GM11168 (cell line): Measurements from ENCODE around the gene MOB3B.

ENCODE experiments used
- in situ Hi-C: fragments of 300-500 bp; cut with MboI; formaldehyde crosslinking; loops from one replicate; pipeline ENCODE4 v1.12.0; 2022; ENCODE audit warnings: low sequenced_read_pairs; ENCODE audit not compliant: unreplicated experiment

Gene MOB3B

DNA sequence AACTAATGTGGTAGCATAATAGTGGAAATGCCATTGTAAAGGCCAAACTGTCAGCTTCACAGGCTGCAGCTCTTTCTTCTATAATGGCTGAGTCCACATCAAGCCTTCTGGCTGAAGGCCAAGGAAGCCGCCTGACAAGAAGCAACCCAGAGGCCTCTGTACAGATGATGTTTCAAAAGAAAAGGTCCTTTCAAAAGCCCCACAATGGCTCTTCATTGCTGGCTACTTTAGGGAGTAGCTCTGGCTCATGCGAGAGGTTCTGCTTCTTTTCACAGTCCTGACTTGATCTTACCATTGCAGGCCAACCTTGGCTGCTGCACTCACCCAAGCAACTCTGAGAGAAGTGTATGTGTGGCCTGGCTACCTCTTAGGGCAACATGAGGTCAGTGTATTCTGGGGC, 178.2 kb downstream of the MOB3B start:
- in situ Hi-C loops: no loop called here

DNA sequence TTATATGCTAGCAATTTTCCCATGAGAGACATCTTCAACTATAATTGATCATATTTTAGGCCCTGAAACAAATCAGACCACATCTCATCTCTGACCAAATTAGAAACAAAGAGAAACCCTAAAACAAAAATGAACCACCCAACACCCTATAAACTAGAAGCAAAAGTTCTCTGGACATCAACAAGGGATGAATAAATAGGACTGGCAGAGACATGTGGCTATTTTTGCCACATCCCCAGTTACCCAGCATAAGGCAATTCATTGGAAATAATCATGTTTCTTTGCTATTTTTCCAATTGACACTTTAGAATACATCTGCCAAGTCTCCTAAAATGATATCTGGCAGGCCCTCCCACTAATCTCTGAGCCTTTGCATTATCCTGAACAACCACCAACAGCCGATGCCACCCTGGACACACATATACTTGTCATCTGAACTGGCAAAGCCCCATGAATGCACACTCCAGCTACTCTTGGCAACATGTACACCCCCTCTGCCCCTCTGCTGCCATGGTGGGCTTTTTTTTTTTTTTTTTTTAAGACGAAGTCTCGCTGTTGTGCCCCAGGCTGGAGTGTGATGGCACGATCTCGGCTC, 179.1 kb downstream of the MOB3B start:
- in situ Hi-C loops: no loop called here

DNA sequence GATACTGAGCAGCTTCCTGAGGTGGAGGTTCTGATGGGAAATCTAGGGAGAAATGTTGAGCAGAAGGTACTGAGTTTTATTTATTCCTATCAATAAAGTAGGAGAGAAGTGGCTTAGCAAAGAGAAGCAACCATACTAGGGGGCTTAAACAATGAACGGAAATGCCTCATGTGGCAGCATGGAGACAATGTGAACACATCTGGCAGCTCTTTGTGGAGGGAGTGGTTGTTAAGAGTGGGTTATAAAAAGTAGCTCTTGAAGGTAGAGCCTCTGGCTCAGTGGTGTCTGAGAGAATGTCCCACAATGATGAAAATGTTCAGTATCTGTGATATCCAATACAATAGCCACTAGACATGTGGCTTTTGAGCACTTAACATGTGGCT, 179.9 kb downstream of the MOB3B start:
- in situ Hi-C loops: no loop called here

DNA sequence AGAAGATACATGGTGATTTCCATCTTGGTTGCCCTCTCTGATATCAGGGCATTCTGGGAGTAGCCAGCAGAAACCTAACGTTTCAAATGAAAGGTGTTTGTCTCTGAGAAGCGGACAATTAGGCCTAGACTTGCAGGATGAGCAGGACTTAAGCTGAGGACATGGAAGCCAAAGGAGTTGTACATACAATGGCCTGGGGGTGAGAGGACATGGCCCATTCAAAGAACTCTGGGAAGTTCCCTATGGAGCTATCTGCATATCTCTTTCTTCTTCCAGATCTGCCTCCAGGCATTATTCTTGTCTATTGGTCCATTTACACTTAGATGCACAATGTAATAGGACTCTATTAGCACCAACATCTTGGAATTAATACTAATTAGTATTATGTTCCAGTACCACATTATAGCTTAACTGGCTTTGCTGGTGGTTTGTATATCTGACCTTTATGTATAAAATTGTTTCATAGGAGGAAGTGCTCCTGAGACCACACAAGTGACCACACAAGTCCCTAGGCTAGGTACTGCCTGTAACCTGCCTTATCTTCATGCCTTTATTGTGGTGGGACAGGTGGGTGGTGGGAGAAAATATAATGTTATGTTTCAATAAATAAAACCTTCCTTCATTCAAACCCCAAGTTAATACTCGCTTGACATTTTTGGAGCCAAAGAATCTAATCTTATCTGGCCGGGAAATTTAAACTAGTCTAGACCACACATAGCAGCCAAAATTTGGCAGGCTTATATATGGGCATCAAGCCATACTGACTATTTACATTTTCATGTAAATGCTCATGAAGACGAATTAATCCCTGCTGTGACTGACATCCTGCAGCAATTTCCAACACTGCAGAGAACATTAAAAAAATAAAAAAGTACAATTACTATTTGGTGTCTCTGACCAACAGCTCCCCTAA, 180.6 kb downstream of the MOB3B start:
- in situ Hi-C loops: no loop called here

DNA sequence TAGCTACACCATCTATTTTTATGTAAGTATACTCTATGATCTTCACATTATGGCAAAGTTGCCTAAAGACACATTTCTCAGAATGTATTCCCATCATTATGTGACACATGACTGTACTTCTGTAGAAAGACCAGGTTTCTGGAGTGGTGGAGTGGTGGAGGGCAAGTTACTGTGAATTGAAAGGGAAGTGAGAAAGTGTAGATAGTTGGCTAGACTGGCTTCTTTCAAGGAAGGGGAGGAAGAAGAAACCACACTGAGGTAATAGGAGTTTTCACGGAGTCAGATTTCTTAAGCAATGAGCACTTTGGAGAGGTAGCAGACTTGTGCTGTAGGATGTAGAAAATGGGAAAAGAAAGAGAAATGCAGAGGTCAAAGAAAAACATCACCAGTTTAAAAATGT, 181.7 kb downstream of the MOB3B start:
- in situ Hi-C loops: no loop called here

DNA sequence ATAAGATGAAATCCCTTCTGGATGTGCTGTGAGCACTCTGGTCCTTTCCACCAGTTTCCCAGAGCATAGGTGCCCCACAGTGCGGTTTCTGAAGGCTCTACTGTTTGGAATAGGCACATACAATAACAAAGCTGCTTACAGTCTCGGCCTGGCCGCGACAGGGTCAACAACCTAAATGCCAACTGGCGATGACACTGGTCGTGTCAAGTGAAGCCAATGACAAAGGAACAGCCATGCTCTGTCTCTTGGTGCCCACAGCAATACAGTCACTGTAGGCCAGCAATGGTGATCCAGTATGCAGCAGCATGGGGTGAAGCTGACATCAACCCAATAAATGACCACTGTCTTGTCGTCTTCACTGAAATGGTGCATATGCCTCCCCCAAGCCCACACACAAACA, 184.8 kb downstream of the MOB3B start:
- in situ Hi-C loops: no loop called here

DNA sequence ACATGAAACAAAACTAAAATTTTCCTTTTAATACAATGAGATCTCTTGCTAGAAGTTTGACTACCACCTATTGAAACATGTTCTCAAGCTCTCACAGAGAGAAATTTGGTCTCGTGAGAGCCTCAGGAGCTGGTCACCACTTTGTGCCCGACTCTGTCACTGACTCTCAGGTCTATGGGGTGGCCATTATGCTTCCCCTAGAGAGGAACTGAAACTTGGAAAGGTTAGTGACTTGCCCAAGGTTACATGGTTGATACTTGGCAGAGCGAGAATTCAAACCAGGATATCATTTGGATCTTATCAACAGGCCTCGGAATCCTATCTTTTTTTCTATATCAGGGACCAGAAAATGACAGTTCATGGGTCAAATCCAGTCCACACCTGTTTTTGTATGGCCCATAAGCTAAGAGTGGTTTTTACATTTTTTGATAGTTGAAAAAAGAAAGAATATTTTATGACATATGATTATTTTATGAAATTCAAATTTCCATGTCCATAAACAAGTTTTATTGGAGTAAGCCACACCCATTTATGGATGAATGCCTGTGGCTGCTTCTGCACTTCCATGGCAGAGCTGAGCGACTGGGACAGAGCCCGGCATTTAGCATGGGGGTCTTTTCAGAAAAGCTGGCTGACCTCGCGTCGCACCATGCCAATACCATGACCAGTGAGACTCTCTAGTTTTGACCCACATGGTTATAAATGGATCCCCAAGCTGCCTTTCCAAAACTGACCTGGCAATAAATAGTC, 187.9 kb downstream of the MOB3B start:
- in situ Hi-C loops: no loop called here

DNA sequence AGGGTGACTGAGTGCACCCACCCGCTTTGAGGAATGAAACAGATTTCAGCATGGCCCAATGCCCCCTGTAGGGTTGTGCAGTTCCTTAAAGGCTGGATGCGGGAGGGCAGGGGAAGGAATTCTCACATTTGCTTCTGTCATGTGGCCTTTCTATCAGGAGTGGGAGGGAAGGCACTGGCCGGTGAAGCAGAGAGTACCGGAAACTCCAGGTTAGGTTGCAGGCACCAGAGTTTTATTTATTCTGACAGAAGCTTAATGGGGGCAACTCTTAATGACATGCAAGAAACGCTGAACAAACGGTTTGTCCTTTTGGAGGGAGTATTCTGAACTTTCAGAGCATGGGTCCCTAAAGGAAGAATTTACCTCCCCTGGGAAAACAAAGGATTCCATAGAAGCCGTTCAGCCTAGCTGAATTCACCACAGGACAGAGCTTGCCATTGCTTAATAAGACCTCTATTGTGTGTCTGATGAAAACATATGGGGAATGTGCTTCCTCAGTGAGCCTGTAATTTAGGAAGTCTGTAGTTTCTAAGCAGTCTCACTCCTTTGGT, 188.6 kb downstream of the MOB3B start:
- in situ Hi-C loops: no loop called here

DNA sequence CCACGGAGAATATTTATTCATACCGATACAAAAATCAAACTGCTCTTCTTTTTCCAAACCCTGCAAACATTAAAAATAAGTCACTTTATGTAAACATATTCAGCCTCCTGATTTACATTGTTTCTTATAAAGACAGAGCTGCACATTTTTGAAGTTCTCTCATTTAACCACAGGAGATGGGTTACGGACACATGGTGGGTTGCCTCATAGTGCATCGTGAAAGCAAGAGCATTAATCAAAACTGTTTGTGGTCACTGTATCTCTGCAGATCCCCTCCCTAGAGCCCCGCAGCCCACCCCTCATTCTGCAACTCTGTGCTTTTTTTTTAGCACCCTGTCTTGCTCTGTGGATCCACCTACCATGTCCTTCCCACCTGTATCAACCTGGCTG, 189.3 kb downstream of the MOB3B start:
- in situ Hi-C loops: no loop called here

DNA sequence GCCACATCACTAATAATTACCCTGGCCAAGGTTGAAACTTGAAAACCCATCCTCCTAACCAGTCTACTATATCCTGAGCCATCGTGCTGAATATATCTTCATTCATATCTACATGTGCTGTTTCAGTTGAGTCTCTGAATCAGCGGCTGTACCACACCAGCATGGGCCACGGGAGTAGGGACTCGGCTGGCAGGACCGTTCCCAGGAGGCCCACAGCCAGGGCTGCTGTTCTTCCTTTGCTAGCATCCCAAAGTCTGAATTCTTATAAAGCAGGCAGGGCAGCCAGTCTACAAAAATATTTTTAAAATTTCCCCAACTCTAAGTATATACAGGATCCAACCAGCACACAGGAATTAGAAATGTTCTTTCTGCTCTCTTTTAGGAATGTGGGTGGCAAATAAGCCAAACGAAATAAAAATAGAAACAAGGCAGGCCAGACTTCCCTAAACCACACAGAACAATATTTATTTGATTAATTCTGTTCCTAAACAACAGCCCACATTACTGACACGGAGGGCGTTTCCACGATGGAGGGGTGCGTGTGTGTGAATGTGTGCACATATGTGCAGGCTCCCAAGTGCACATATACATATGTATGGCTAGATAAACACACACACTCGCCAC, 189.8 kb downstream of the MOB3B start:
- in situ Hi-C loops: no loop called here

DNA sequence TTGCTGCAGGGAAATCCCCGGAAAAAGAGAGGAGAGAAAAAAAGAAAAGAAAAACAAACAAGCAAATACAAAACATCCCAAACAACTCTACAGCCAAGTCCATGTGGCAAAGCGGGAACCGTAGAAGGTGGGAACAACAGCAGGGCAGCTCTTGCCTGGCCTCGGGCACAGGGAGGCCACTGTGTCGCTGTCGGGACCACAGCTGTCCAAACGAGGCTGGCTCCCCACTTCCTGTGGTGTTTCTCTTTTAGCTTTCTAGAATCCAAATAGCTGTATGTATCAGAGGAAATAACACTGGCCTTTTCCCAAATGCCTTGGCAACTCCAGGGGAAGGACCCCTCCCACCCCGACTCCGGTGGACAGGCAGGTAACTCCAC, 191.1 kb downstream of the MOB3B start:
- in situ Hi-C loops: no loop called here

DNA sequence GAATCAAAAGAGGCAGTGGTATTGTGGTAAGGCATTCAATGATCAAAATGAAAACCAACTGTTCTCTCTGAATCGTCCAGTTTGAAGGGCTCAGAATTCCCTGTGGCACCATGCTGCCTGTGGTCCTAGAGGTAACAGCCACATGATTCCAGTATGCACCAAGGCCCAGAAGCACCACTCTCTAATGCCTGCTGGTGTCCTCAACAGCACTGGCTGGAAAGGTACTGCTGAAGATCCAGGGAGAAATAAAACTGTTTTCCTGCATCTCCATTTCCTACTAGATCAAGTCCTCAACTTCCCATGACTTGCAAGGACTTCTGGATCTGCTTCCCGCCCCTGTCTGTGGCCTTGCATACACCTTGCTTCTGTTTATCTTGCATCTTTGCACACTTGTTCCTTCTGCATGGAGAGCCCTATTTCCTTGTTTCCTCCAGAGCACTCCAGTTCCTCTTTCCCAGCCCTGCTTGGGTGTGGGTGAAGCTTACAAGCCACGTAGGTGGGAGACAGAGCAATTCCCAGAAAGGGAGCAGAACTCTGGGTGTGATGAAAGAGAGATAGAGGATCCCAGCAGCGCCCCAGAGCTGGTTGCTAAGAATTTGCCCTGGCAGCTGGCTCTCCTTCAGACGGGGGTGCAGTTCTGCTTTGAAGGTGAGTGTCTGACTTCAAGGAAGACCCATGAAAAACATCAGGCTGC, 191.6 kb downstream of the MOB3B start:
- in situ Hi-C loops: no loop called here

DNA sequence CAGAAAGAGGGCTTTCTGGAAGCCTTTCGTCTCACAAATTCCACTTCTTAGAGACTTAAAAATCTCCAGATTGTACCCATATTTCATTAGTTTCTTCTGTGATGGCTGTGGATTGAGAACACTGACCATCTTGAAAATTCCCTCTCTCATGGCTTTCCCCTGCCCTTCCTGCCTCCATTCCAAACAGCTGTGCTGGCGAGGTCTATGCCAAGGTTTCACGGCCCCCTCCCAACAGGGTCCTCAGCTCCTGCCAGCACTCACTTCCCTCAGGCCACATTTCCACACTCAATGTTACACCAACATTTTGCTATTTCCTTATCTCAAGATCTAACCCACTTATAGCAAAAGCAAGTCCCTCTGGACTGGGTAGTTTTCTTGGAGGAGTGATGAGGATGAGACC, 192.4 kb downstream of the MOB3B start:
- in situ Hi-C loops: no loop called here

DNA sequence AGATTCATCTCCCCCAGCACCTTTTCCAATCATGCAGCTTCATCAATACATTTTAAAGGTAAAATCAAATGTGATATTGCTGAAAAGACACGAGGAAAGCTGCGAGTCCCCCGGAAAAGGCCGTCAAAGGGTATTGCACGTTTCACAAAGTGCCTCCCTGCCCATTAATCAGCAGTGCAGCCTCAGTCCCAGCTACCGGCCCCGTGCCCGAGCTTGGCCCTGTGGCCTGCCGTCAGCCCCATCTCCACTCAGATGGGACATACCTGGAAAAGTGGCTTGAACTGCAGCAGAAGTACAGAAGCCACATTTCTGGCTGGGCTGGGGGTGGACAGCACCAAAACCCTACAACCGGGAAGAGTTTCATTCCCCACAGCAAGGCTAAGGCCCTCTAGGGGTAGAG, 192.8 kb downstream of the MOB3B start:
- in situ Hi-C loops: no loop called here

DNA sequence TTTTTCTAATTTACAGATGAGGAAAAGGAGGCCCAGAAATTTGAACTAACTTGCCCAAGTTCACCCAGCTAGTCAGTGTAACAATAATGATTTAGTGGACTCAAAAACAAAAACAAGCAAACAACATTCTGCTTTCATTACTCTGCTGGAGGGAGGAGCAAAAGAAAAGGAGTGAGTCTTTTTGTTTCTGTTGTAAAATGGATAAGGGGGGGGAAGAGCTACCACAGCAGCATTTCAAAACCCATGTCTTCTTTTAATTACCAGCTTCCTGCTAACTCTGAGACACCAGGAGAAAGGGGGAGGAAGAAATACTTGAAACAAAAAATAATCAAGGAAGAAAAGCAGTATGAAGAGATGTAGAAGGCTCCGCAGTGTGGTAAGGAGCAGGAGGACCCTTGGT, 193.5 kb downstream of the MOB3B start:
- in situ Hi-C loops: no loop called here

DNA sequence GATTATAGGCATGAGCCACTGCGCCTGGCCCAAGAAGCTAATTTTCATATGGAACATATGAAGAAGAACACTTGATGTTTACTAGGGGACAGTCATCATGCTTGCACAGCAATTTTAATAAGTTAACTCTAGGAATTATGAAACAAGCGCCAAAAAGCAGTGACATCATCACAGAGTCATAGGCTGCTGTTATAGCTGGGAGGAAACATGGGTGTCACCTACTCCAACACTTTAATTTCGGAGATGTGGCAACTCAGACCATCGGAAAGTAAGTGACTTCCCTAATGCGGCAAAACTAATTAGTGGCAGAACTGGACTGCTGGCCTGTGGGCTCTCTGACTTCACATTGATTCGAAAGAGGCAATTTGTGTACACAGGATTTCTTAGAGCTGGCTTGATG, 194.5 kb downstream of the MOB3B start:
- in situ Hi-C loops: no loop called here

DNA sequence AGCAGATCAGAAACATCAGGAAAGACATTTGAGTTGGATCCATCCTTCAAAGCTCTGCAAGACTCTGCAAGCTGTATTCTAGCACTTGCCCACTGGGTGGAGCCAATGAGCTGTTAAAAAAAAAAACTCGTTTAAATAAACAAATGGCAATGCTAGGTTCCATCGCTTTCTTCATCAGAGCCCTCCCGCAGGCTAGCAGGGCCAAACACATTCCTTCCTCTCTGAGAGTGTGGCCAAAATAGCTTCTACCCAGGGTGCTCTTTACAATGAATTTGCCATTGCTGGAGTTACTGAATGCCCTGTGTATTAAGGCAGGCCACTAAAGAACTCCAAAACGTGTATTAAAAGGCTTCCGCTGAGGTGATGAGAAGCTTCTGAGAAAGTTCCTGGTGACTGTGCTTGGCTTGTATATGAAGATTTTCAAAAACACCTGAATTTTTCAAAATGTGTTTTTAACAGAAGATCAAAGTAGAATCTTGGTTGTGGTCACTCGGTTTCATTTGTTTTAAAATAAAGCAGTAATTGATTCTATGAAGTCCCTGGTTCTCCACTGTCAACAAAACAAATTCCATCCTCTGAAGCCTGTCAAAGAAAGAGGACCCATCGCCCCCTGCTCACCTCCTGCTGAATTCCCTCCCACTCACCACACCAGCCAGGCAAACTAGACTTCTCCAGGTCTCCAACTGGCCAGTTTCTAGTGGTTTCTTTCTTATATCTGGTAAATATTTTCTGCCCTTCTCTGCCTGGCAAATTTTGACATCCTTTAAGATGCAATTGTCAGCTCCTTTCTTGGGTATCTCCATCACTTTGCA, 196.2 kb downstream of the MOB3B start:
- in situ Hi-C loops: loop anchor here (5.0 kb wide), 1 partner anchor 199 kb away; no protein-coding TSS in a partner anchor

DNA sequence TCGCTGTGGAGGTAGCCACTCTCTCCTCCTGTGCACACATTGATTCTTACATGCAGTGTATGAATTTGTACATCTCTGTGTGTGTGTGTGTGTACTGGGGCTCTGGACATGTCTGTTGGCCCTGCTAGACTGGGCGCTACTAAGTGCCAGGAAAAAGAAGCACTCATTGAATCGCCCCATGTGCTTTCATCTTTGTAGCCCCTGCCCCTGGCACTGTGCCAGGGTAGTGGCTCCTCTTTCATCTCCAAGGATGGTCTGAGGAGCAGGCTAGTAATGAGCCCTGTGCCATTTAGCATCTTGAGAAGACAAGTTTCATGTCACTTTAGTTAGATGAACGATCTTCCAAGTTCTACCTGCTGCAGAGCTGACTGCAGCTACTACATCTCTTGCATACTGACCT, 198.2 kb downstream of the MOB3B start:
- in situ Hi-C loops: loop anchor here (5.0 kb wide), 1 partner anchor 201 kb away; no protein-coding TSS in a partner anchor

DNA sequence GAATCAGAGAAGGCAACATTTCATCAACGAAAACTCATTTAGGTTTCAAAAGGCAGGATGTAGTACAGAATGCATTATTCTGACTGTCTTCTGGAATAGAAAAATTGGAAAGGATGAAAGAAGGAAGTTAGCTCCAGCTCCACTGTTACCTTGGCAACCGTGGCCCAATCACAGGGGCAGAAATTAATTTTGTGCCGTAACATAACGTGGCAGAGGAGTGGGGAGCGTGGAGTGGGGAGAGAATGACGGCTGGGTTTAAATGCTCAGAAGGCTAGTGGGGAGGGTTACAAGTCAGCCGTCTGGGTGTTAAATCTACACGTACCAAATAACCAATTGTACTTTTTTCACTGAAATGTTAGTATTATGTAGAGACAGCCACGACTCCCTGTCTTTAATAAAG, 200.3 kb downstream of the MOB3B start:
- in situ Hi-C loops: no loop called here
